HG02588 (cell line): ENCODE results near the gene BORCS5.
"Not testable (repeated sequence)": the region's sequence is repeated elsewhere in the genome, so short reads cannot be mapped to it uniquely, and the experiment has no call there.

Experiments
- ATAC-seq: cut with Tn5 transposase; IDR thresholded peaks from one replicate; pipeline ENCODE4 v1.9.1; 2021; ENCODE audit warnings: mild to moderate bottlenecking, moderate library complexity; ENCODE audit not compliant: unreplicated experiment

The BORCS5 gene

GRCh38 chr12:12351468-12352185 is 5.3 kb upstream of the BORCS5 start:
- ATAC-seq: not testable (repeated sequence)

- ATAC-seq: no peak
These were observed 3.6 kb upstream of the BORCS5 start for GRCh38 chr12:12353276-12353675.

- no peak for ATAC-seq
These were observed 3.1 kb upstream of the BORCS5 start for GRCh38 chr12:12353807-12354206.

GRCh38 chr12:12356467-12356895 is 397 bp upstream of the BORCS5 start:
- ATAC-seq: no peak

GRCh38 chr12:12357719-12358461 is 1.0 kb downstream of the BORCS5 start:
- ATAC-seq: no peak

- no peak for ATAC-seq
These were observed 1.6 kb downstream of the BORCS5 start for GRCh38 chr12:12358528-12358927.

- no peak for ATAC-seq
These were observed 8.0 kb downstream of the BORCS5 start for GRCh38 chr12:12364787-12365445.

- ATAC-seq: no peak
These were observed 8.5 kb downstream of the BORCS5 start for GRCh38 chr12:12365446-12365802.

- ATAC-seq: no peak
These were observed 9.1 kb downstream of the BORCS5 start for GRCh38 chr12:12365931-12366431.

GRCh38 chr12:12366701-12367481 is 10.0 kb downstream of the BORCS5 start:
- ATAC-seq: no peak

- no peak for ATAC-seq
These were observed 10.7 kb downstream of the BORCS5 start for GRCh38 chr12:12367482-12367998.

GRCh38 chr12:12372946-12373722 is 16.3 kb downstream of the BORCS5 start:
- ATAC-seq: no peak

- peak; percentile 51 for ATAC-seq
These were observed 20.0 kb downstream of the BORCS5 start for GRCh38 chr12:12376646-12377448.

- ATAC-seq: no peak
These were observed 21.7 kb downstream of the BORCS5 start for GRCh38 chr12:12378616-12379015.

GRCh38 chr12:12379831-12380730 is 23.2 kb downstream of the BORCS5 start:
- no peak for ATAC-seq

- no peak for ATAC-seq
These were observed 24.2 kb downstream of the BORCS5 start for GRCh38 chr12:12380949-12381593.

GRCh38 chr12:12381982-12382381 is 25.1 kb downstream of the BORCS5 start:
- ATAC-seq: no peak
